ENCODE measurements around the gene CXCR4. TPM values are rescaled to one million over a fixed set of nuclear protein-coding genes. Genes with fewer than 3 reads are reported as not detected.

CXCR4 gene
- total RNA-seq, 1 donor from 2014 or later: 94.2 TPM

DNA sequence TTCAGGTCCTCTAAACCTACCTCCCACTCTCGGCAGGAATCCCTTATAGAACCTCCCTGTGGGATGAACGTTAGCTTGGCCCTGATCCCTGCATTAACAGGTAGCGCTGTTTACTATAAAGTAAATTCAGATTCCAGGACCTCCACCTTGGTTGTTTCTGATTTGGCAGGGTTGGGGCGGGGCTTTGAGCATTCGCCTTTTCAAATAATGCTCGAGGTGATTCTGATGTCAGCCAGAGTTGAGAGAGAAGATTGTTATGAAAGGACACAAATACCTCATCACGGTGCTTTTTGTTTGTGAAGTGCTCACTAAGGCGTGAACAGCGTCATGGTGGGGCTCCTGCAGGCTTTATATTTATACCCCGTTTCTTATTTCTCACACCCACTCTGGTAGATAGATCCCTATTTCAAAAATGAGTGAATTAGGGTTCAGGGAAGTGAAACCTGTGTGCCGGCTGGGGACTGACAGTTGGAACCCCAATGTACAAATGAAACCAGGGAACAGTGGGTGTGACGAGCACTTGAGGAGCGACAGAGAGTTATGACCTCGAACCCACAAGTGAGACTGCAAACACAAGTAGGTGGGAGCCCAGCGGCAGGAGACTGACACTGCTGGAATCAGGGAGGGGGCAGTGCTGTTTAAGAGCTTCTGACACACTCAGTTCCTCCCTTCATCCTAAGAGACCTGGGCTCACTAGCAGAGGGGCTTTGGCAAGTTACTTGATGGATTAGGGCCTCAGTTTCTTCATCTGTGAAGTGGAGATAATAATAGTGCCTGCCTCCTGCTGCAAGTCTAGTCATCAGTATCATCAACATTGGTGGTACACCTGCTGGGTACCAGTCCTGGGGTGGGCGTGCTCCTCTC, 14.2 kb upstream of the CXCR4 start:
- intact Hi-C loops (cut with micrococcal nuclease): loop anchor here (1.0 to 5.0 kb wide), 8 partner anchors 14 to 250 kb away; partner anchors contain the start of gene CXCR4

GRCh38 chr2:136131484-136131960, 13.6 kb upstream of the CXCR4 start:
- intact Hi-C loops (cut with micrococcal nuclease): loop anchor here (2.0 to 5.0 kb wide), 4 partner anchors 107 to 214 kb away; no protein-coding TSS in a partner anchor

DNA sequence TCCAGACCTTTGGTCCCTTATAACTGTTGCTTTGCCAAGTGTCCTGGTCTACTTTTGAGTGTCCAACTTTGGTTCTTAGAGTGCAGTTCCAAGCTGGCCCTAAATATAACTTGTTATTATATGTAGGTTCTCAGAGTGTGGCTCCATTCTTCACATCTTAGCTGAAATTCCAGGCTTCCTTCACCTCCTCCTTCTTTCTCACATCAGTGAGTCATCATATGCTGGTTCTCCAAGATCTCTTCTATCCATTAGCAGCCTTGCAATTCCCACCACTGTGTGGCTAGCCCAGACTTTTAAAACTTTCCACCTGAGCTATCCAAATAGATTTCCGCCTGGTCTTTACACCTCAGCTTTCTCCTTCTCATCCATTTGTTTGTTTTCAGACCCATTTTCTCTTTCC, 12.6 kb upstream of the CXCR4 start:
- intact Hi-C loops (cut with micrococcal nuclease): loop anchor here (2.0 to 5.0 kb wide), 4 partner anchors 108 to 213 kb away; no protein-coding TSS in a partner anchor

DNA sequence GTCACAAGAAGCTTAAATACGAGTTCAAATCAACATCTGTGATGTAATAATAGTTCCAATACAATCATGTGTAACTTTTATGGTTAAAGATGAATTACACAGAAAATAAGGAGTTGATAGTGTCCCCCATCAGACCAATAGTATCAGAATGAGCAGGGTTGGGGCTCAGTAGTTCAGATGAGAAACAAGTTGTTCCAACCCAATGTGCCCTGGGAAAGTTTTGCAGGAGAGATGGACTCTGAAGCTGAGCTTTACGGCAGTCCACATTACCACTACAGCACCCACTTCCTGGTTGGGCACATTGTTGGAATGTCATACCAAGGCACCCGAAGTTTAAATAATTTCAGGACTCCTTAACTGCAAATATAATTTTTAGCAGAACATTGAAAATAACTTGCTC, 12.1 kb upstream of the CXCR4 start:
- intact Hi-C loops (cut with micrococcal nuclease): loop anchor here (2.0 to 5.0 kb wide), 4 partner anchors 109 to 213 kb away; no protein-coding TSS in a partner anchor

GRCh38 chr2:136129601-136130000, 11.7 kb upstream of the CXCR4 start:
- intact Hi-C loops (cut with micrococcal nuclease): no loop called here

GRCh38 chr2:136128905-136129304, 11.0 kb upstream of the CXCR4 start:
- intact Hi-C loops (cut with micrococcal nuclease): no loop called here

DNA sequence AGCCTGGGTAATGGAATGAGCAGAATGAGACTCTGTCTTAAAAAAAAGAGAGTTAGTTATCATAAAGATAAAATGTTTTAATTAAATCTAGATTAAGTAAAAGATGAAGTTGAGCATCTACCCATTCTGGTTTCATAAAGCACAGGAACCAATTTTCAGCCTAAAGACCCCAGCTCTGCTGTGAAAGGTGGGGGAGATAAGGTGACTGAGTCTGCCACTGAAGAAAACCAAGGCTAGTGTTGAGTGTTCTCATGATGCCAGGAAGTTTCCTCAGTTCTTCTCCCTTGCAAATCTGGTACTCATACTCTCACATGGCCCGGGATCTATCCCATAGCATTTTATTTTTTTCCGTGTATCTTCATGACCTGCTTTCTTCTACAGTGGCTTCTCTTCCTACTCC, 10.4 kb upstream of the CXCR4 start:
- intact Hi-C loops (cut with micrococcal nuclease): no loop called here

DNA sequence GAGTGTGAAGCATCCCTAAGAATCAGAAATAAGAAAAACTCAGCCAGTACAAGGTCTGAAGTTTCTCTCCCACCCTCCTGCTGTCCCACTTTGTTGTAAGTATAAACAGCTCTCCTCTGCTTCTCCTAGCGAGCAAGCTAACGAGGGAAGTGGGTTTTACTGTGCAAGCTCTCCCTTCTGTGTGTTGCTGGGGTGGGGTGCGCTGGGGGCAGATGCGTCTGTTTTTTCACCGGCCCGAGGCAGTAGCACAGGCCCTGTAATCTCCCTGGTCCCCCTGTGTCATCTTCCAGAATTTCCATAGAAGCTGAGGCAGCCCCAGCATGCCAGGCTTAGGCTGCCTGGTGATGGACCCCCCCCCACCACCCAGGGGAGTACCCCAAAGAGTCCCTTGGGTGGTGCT, 9.4 kb upstream of the CXCR4 start:
- intact Hi-C loops (cut with micrococcal nuclease): no loop called here

GRCh38 chr2:136126421-136126926, 8.5 kb upstream of the CXCR4 start:
- intact Hi-C loops (cut with micrococcal nuclease): no loop called here

DNA sequence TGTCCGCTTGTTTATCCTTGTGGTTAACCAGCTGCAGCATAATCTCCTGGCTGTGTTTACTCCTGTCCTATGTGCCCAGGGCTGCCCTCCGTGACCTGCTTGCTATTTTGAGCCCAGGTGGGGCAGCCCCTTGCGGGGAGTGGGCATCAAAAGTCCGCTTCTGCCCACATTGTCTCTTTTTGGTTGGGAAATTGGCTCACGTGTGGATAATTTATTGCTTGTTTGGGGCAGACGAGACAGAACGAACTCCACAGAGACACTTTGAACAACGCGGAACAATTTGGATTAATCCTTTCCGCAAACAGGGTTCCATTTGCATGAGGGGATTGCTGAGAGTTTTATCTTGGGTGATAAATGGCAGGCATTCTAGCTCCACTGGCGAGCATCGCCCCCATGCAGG, 8.1 kb upstream of the CXCR4 start:
- intact Hi-C loops (cut with micrococcal nuclease): no loop called here

DNA sequence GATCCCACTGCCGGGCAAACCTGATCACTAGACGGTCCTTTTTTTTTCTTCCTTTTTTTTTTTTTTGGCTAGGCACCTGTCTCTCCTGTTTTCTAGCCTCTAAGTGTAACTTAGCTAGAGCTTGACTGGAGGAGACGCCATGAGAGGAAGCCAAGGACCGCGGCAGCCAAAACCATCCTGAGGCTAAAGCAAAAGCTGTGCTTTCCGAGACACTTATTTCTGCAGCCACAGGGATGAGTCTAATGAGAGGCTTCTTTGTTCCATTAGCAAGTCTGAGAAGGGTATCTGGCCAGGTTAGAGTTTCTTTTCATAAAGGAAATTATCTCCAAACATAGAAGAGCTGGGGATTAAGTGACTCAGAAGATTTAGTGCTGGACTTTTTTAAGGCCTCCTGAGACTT, 7.3 kb upstream of the CXCR4 start:
- intact Hi-C loops (cut with micrococcal nuclease): no loop called here

- intact Hi-C loops (cut with micrococcal nuclease): no loop called here
These were observed 6.9 kb upstream of the CXCR4 start for GRCh38 chr2:136124805-136125204.

GRCh38 chr2:136122661-136123060, 4.7 kb upstream of the CXCR4 start:
- intact Hi-C loops (cut with micrococcal nuclease): no loop called here

DNA sequence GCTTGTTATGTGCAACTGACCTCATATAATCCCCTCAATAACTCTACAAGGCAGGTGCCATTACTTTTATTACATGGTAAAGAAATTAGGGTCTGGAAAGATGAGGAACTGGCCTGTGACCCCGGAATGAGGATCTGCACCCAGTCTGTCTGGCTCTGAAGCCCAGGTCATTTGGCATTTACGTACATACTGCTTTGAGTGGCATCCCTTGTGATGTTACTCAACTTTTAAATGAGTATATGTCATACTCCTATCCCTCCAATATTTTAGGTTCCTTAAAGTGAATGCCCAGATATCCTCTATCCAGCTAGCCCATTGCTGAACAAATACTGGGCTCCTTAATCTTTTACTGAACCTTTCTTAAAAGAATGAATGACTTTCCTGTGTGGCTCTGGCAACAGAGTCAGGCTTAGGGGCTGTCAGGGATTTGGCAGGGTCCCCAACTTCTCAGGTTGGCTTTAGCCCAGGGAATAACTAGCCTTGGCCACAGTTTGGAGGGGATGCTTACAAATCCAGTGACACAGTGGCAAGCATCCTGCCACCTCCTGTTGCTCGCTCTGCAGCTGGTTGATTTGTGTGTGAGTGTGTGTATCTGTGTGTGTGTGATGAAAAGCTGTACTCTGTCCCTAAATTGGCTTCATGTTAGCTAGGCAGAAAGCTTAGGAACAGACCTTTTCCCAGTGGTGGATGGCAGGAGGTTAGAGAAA, 3.4 kb upstream of the CXCR4 start:
- intact Hi-C loops (cut with micrococcal nuclease): no loop called here

- intact Hi-C loops (cut with micrococcal nuclease): loop anchor here (2.0 to 5.0 kb wide), 4 partner anchors 117 to 1201 kb away; partner anchors contain the start of genes CCNT2 and UBXN4
These were observed 2.0 kb upstream of the CXCR4 start for GRCh38 chr2:136119717-136120675.

DNA sequence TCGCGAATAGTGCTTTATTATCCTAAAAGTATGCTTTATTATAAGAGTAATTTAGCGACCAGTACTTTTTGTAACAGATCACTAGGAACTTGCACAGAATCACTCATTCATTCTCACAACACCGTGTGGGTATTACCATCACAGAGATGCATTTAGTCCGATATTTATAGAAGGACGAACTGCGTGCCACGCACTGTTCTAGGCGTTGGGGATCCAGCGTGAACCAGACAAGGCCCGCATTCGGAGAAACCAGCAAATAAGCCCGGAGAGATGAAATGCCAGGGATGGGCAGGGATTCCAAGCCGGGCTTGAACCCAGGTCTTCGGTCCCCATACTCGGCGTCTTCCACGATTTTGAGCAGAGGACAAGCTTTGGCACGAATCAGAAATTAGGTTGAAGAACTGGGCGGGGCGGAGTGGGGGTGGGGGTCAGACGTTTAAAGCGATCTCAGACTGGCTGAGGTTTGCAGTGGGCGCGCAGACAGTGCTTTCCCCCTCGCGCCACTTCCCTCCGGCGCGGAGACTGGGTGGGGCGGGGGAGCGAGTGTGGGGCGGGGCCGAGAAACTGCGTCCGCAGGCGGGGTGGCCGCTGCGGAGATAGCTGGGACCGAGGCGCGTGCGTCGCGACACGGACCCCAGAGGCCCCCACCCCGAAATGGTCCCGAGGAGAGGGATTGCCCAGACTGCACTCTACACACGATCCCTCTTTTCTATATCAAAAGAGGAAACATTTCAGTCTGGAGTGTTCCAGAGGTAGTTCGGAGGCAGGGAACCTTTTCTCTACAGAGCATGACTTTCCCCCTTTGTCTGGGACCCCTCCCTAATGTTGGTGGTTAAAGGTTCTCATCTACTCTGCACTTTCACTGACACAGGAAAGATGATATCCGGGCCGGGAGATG, 1.1 kb upstream of the CXCR4 start:
- intact Hi-C loops (cut with micrococcal nuclease): loop anchor here (1.0 to 5.0 kb wide), 10 partner anchors 13 to 1200 kb away; partner anchors contain the start of genes CCNT2, DARS1 and UBXN4

- intact Hi-C loops (cut with micrococcal nuclease): loop anchor here (1.0 to 5.0 kb wide), 7 partner anchors 60 to 587 kb away; partner anchors contain the start of genes MCM6, R3HDM1, UBXN4 and ZRANB3
These were observed 533 bp downstream of the CXCR4 start for GRCh38 chr2:136117391-136117841.

DNA sequence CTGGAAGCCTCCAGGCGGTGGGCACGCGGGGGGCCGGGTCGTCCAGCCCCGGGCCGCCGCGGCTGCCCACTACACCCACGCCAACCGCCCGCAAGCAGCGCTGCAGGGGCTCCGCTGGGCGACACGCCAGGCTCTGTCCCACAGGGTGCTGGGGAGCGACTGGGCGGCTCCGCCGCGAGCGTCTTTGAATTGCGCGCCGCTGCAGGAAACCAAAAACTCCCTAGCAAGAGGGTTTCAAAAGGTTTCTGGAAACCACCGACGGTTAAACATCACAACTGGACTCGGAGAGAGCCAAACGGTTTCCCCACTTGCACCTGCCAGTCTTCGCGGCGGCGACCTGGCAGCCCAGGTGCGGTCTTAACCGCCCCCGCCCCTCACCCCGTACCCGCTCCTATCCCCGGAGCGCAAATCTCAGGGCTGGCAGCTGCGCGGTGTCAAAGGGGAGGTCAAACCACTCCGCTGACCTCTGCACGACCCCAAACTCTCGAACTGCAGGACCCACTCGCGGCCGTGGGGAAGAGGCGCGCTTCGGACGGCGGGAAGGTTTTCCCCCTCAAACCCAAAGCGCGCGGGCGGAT, 1.0 kb downstream of the CXCR4 start:
- intact Hi-C loops (cut with micrococcal nuclease): loop anchor here (1.0 to 5.0 kb wide), 9 partner anchors 60 to 586 kb away; partner anchors contain the start of genes MCM6, R3HDM1, UBXN4 and ZRANB3

Measured in T-helper 2 cell treated with Interferon-gamma antibody and Interleukin-4, amounts not matched to agents 100 ng/mL and 5 ng/mL, for 36 hours (primary cell).